Heart right ventricle (tissue), 16 donors: ENCODE measurements around the gene MYCBP. TPM values are rescaled to one million over a fixed set of nuclear protein-coding genes. Genes with fewer than 3 reads are reported as not detected.

ENCODE experiments used
- ATAC-seq, 8 donors: fragments of 200-7000 bp; cut with Tn5 transposase; one replicate each; pipeline ENCODE4 v1.9.1; 2020; ENCODE audit warnings: mild to moderate bottlenecking in 8 of 8, moderate library complexity in 8 of 8, moderate number of reproducible peaks in 1 of 8
- DNase-seq, 2 donors: peaks; one replicate each; pipeline ENCODE4 v3.0.0-alpha.2; 2020
- H3K27ac ChIP-seq, 10 donors: fragments of 200-600 bp; sonication (generic) in 2 of 10; one replicate each; pipeline versions ENCODE4 v1.5.0 to v1.8.0; 2020 to 2022; ENCODE audit warnings: mild to moderate bottlenecking in 3 of 10
- H3K27me3 ChIP-seq, 7 donors: fragments of 200-600 bp; one replicate each; pipeline ENCODE4 v1.8.0; 2021 to 2022; ENCODE audit warnings: mild to moderate bottlenecking in 2 of 7
- H3K36me3 ChIP-seq, 9 donors: fragments of 200-600 bp; sonication (generic) in 1 of 9; one replicate each; pipeline versions ENCODE4 v1.5.0 to v1.8.0; 2020 to 2022; ENCODE audit warnings: mild to moderate bottlenecking in 2 of 9
- H3K4me1 ChIP-seq, 9 donors: fragments of 200-600 bp; sonication (generic) in 1 of 9; one replicate each; pipeline versions ENCODE4 v1.5.0 to v1.8.0; 2020 to 2022; ENCODE audit warnings: mild to moderate bottlenecking in 4 of 9
- H3K4me3 ChIP-seq, 10 donors: fragments of 200-600 bp; sonication (generic) in 2 of 10; one replicate each; pipeline versions ENCODE4 v1.5.0 to v1.8.0; 2020 to 2022; ENCODE audit warnings: mild to moderate bottlenecking in 7 of 10, moderate library complexity in 2 of 10
- H3K9me3 ChIP-seq, 11 donors: fragments of 200-600 bp in 10 of 11; sonication (generic) in 2 of 11; one replicate each; pipeline versions ENCODE4 v1.5.0 to v1.8.0; 2013 to 2022; ENCODE audit warnings: mild to moderate bottlenecking in 2 of 11, control low read depth in 1 of 11, moderate library complexity in 1 of 11
- CTCF ChIP-seq, 9 donors: fragments of 200-600 bp; sonication (generic) in 2 of 9; IDR thresholded peaks; one replicate each; pipeline versions ENCODE4 v1.5.0 to v1.8.0; 2021 to 2022; ENCODE audit warnings: antibody characterized with exemption in 9 of 9, mild to moderate bottlenecking in 5 of 9, moderate library complexity in 1 of 9
- WGBS, 2 donors: extraction: QIAGEN DNeasy Blood & Tissue Kit; methylation state at CpG; one replicate each; pipeline ENCODE4 v1.1.7; 2013; ENCODE audit warnings: inconsistent platforms in 1 of 2; 5-methylcytosine and 5-hydroxymethylcytosine counted together
- intact Hi-C, 10 donors: fragments of 100-400 bp; cut with DNase I; formaldehyde crosslinking; loops; one replicate each; pipeline versions ENCODE4 v1.11.1 to v1.14.2; 2022
- polyA plus RNA-seq, 2 donors: library from polyadenylated mRNA; stranded (reverse); fragments of 200-250 nt; gene quantifications; one replicate each; pipeline ENCODE4 v1.2.3, GENCODE V29; 2013
- total RNA-seq, 10 donors: library from RNA; stranded (reverse); fragmentation: NEBNext Ultra II Directional in 3 of 10; extraction: Animal tissue kit (Norgen Biotek cat#: 25700) in 3 of 10; gene quantifications; one replicate each; pipeline versions ENCODE4 v1.2.1 to v1.2.4, GENCODE V29; 2021 to 2023
- donor health status: Arrhythmogenic right ventricular cardiomyopathy.
- donor health status: ischemic (EF 13 %, LVEDD 7.1; RV severe dilation, severe dysfunction).
- donor health status: healthy with polysubstance abuse.
- donor health status: DM: no; HTN: yes; CAD: no.
- donor health status: DM: no; HTN: no; CAD: no.
- donor health status: ischemic (EF 25% LVEDD 6.9; RV normal size, moderate dysfunction).
- donor health status: ischemic (EF 25% LVEDD 5.7; RV mildly dilated, moderate dysfunction).
- donor health status: healthy.
- donor health status: DM: yes; HTN: yes; CAD: no.
- donor health status: Ischemic cardiomyopathy.
- donor health status: ischemic (EF 35%, LVEDD 5.7; RV mildly dilated, moderate dysfunction).
- donor health status: nonischemic (EF 11% LVEDD 7.7; RV severe dilation, severe dysfunction).
- donor health status: DM: yes; HTN: yes; CAD: no.
- donor health status: PGD.
- donor health status: ischemic (EF 29% LVEDD 5.4; RV normal size, mild dysfunction).
- donor health status: nonischemic (EF 23%, LVEDD 6.1; RV moderate dilation, normal function).

MYCBP gene
- total and polyA plus RNA-seq, 12 donors = 3.9 to 22.8 (median 8.2) TPM

DNA sequence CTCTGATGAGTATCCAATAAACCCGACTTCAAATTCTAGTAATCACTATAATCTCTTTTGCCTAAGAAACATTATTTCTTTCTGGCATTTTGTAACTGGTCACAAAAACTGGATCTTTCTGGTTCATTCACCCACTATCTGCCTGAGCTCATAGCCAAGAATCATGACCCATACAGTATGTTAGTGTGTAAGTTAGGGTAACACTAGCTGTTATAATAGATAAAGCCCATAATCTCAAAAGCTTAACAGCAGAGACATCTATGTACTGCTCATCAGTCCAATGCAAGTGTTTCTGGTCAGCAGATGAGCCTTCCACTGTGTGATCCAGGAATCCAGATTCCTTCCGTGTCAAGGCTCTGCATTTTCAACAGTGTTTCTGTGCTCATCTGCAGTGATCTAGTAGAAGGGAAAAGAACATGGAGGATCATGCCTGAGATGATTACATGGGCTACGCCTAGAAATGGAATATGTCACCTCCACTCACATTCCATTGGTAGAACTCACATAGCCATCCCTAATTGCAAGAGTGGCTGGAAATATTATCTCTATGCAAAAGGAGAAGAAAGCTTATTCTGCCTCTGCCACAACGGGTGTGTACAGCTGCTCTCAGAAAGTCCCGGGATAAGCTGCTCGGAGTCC lies 41.3 kb downstream of the MYCBP start:
- intact Hi-C loops = loop anchor here in 8 of 10 donors (5.0 to 10.0 kb wide), 4 partner anchors 225 to 807 kb away; partner anchors contain the start of gene POU3F1 (in 1 of the 8)
- Histone ChIP-seq H3K9me3 (no peaks in the 10 kb centered on the region), H3K4me1 (peaks cover 0 to 13% (median 0%) of the 10 kb centered on the region in 9 donors), H3K4me3 (no peak overlapping the region), H3K36me3 (peaks cover 0 to 3% (median 0%) of the 10 kb centered on the region in 9 donors), H3K27ac (no peak overlapping the region), H3K27me3 (peaks cover 0 to 30% (median 11%) of the 10 kb centered on the region in 7 donors)
- no peak for DNase-seq
- WGBS, 2 donors = 64 to 74% methylated on average over 6 of the region's 6 CpGs
- no peak for ATAC-seq
- no peak for TF ChIP-seq CTCF (IDR thresholded peaks at IDR 0.05)

DNA sequence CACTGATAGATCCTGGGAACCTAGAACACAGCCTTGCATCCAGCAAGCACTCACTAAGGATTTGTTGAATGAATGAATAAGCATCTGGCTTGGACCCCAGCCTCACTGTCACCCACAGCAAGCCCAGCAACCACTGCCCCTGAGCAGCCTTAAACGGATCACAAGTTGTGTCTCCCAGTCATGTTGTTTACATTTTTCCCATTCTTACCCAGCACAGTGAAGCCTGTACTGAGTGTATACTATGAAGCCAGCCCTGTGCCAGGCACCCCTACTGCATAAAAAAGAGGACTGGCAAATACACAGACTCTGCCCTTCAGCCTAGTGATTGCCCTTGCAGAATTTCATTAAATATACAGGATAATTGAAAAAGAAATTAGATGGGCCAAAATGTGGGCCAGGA lies 43.8 kb downstream of the MYCBP start:
- no peaks in the 10 kb centered on the region for H3K9me3 ChIP-seq
- no peaks in the 10 kb centered on the region for H3K36me3 ChIP-seq
- peaks cover 0 to 38% (median 11%) of the 10 kb centered on the region in 7 donors for H3K27me3 ChIP-seq
- ATAC-seq (no peak), DNase-seq (no peak)
- H3K4me1 ChIP-seq = peaks cover 0 to 5% (median 0%) of the 10 kb centered on the region in 9 donors
- WGBS, 2 donors = 34 to 43% methylated on average over 1 of the region's 1 CpG
- TF ChIP-seq CTCF (IDR thresholded peaks at IDR 0.05) = no peak
- no peak overlapping the region for H3K27ac ChIP-seq
- intact Hi-C loops = no loop called here
- H3K4me3 ChIP-seq = no peak overlapping the region

DNA sequence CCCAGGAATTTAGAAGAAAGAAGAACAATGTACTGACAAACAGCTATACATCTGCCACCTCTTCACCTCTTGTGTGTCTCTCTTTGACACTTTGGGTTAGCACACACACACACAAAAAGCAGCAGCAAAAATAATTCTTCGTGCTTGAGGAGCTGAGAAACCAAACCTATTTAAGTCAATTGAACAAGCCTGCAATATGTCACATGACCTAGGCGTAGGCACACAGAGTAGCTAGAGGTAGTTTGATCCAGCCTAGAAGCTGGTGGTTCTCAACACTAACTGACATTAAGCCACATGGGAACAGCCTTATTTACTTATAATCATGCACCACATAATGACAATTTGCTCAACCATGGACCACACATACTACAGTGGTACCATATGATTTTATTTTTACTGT lies 45.8 kb downstream of the MYCBP start:
- Histone ChIP-seq H3K4me3 (no peak overlapping the region), H3K36me3 (no peaks in the 10 kb centered on the region), H3K9me3 (no peaks in the 10 kb centered on the region), H3K27me3 (peaks cover 0 to 38% (median 10%) of the 10 kb centered on the region in 7 donors), H3K27ac (no peak overlapping the region), H3K4me1 (no peaks in the 10 kb centered on the region)
- DNase-seq (no peak), ATAC-seq (no peak)
- WGBS, 2 donors = 68 to 78% methylated on average over 2 of the region's 2 CpGs
- intact Hi-C loops = no loop called here
- TF ChIP-seq CTCF (IDR thresholded peaks at IDR 0.05) = no peak

- intact Hi-C loops = no loop called here
- TF ChIP-seq CTCF (IDR thresholded peaks at IDR 0.05) = no peak
These were observed 46.3 kb downstream of the MYCBP start for GRCh38 chr1:38826886-38827285.

More at GRCh38 chr1:38826886-38827285, 46.3 kb downstream of the MYCBP start:
- H3K27ac ChIP-seq = no peak overlapping the region
- DNase-seq (no peak), ATAC-seq (no peak)
- H3K36me3 ChIP-seq = no peaks in the 10 kb centered on the region
- no peaks in the 10 kb centered on the region for H3K4me1 ChIP-seq
- no peak overlapping the region for H3K4me3 ChIP-seq
- peaks cover 0 to 38% (median 14%) of the 10 kb centered on the region in 7 donors for H3K27me3 ChIP-seq
- no peaks in the 10 kb centered on the region for H3K9me3 ChIP-seq
